HepG2 (cell line): ENCODE data around the gene RBMS2. TPM values are rescaled to one million over a fixed set of nuclear protein-coding genes. Genes with fewer than 3 reads are reported as not detected.

Experiments
- ATF5 ChIP-seq: sonication (generic); formaldehyde crosslinking; IDR thresholded peaks from 2 replicates; pipeline ENCODE4 v1.4.0; 2020; ENCODE audit warnings: mild to moderate bottlenecking, low read depth, missing genetic modification reagents
- ATF6 ChIP-seq: sonication (generic); formaldehyde crosslinking; conservative IDR thresholded peaks from 2 replicates; pipeline ENCODE4 v1.4.0; 2020; ENCODE audit warnings: missing genetic modification reagents
- BCL3 ChIP-seq: sonication (generic); formaldehyde crosslinking; IDR thresholded peaks from 2 replicates; pipeline ENCODE4 v1.5.1; 2020; ENCODE audit warnings: mild to moderate bottlenecking, missing genetic modification reagents, moderate library complexity
- E2F1 ChIP-seq: sonication (generic); formaldehyde crosslinking; IDR thresholded peaks from 2 replicates; pipeline ENCODE4 v1.5.0; 2020; ENCODE audit warnings: missing genetic modification reagents
- GPBP1L1 ChIP-seq: sonication (generic); formaldehyde crosslinking; IDR thresholded peaks from 2 replicates; pipeline ENCODE4 v1.5.0; 2020; ENCODE audit warnings: mild to moderate bottlenecking, missing genetic modification reagents
- HES4 ChIP-seq: sonication (generic); formaldehyde crosslinking; IDR thresholded peaks from 2 replicates; pipeline ENCODE4 v1.9.0; 2021; ENCODE audit warnings: mild to moderate bottlenecking, missing genetic modification reagents, borderline replicate concordance
- IRX3 ChIP-seq: sonication (generic); formaldehyde crosslinking; IDR thresholded peaks from 2 replicates; pipeline ENCODE4 v1.8.1; 2023; ENCODE audit warnings: mild to moderate bottlenecking, low read depth, missing genetic modification reagents, borderline replicate concordance
- MAF1 ChIP-seq: sonication (generic); formaldehyde crosslinking; IDR thresholded peaks from 2 replicates; pipeline ENCODE4 v1.5.0; 2020; ENCODE audit warnings: missing genetic modification reagents, borderline replicate concordance
- PPARG ChIP-seq: conservative IDR thresholded peaks from 2 replicates; pipeline ENCODE4 v1.6.1; 2016; ENCODE audit warnings: missing biosample characterization, missing genetic modification reagents
- PRDM15 ChIP-seq: sonication (generic); formaldehyde crosslinking; IDR thresholded peaks from 2 replicates; pipeline ENCODE4 v1.4.0; 2020; ENCODE audit warnings: missing genetic modification reagents
- SMAD1 ChIP-seq: sonication (generic); formaldehyde crosslinking; IDR thresholded peaks from 2 replicates; pipeline ENCODE4 v1.4.0; 2020; ENCODE audit warnings: missing genetic modification reagents, low read depth, mild to moderate bottlenecking, borderline replicate concordance
- ZFYVE20 ChIP-seq: sonication (generic); formaldehyde crosslinking; IDR thresholded peaks from 2 replicates; pipeline ENCODE4 v1.8.0; 2023; ENCODE audit warnings: low read depth, mild to moderate bottlenecking, moderate library complexity, missing genetic modification reagents, borderline replicate concordance
- ZMAT3 ChIP-seq: sonication (generic); formaldehyde crosslinking; conservative IDR thresholded peaks from 2 replicates; pipeline ENCODE4 v1.7.0; 2021; ENCODE audit warnings: missing genetic modification reagents
- ZNF616 ChIP-seq: sonication (generic); formaldehyde crosslinking; IDR thresholded peaks from 2 replicates; pipeline ENCODE4 v1.5.0; 2020; ENCODE audit warnings: low read depth, mild to moderate bottlenecking, missing genetic modification reagents
- ZNF713 ChIP-seq: sonication (generic); formaldehyde crosslinking; IDR thresholded peaks from 2 replicates; pipeline ENCODE4 v1.4.0; 2020; ENCODE audit warnings: mild to moderate bottlenecking, missing genetic modification reagents
- polyA plus RNA-seq, 8 experiments: library from polyadenylated mRNA; depleted of rRNA in 3 of 8; stranded (reverse) in 7 of 8; unstranded in 1 of 8; fragments of >200 nt; fragmentation: Illumina TruSeq in 4 of 8; extraction: Trizol in 4 of 8; gene quantifications; 2 replicates each; pipeline versions ENCODE4 v1.2.1 to v1.2.3, GENCODE V29; 2011 to 2016; ENCODE audit warnings: low read depth in 4 of 8, missing spikeins in 1 of 8, mixed read lengths in 1 of 8; ENCODE audit not compliant: insufficient read depth in 1 of 8
- total RNA-seq, 5 experiments: library from RNA; depleted of rRNA; stranded (reverse); fragments of >200 nt; fragmentation: Illumina TruSeq; extraction: Trizol; gene quantifications; 2 replicates each; pipeline ENCODE4 v1.2.3, GENCODE V29; 2016; ENCODE audit warnings: low read depth in 1 of 5

RBMS2 gene
- total and polyA plus RNA-seq, 2 of the 13 experiments (the other 11 are each of a cell fraction or from before 2014, with no cell fraction given): 0.53 to 7.4 TPM

- TF ChIP-seq GPBP1L1 (CRISPR knock-in tag) (no peak), ATF5 (CRISPR knock-in tag) (peak; percentile 83), HES4 (CRISPR knock-in tag) (peak; percentile 95; the same call in 1 of the 2 replicates), SMAD1 (no peak), PPARG (CRISPR knock-in tag) (no peak), ZMAT3 (CRISPR knock-in tag) (peak; percentile 91; the same call in 1 of the 2 replicates), ZNF713 (no peak), ZNF616 (CRISPR knock-in tag) (peak; percentile 62; the same call in 1 of the 2 replicates), IRX3 (peak; percentile 73; the same call in 1 of the 2 replicates), ATF6 (CRISPR knock-in tag) (no peak), E2F1 (CRISPR knock-in tag) (peak; percentile 87), PRDM15 (CRISPR knock-in tag) (peak; percentile 45; the same call in 1 of the 2 replicates), ZFYVE20 (peak; percentile 93; the same call in 1 of the 2 replicates), MAF1 (CRISPR knock-in tag) (peak; percentile 76), BCL3 (CRISPR knock-in tag) (peak; percentile 44; the same call in 1 of the 2 replicates)
Measured at GRCh38 chr12:56488041-56488955, 33.3 kb upstream of the RBMS2 start, which contains the start of gene GLS2 (continued).
